Mucosa of descending colon (tissue), 3 donors: ENCODE results near the gene BMPER. TPM values are rescaled to one million over a fixed set of nuclear protein-coding genes. Genes with fewer than 3 reads are reported as not detected.

Experiments used
- ATAC-seq: fragments of 200-7000 bp; cut with Tn5 transposase; one replicate; pipeline ENCODE4 v1.9.1; 2020; ENCODE audit warnings: mild to moderate bottlenecking, moderate library complexity
- DNase-seq, 3 donors: peaks; one replicate each; pipeline ENCODE4 v3.0.0-alpha.2; 2020
- H3K36me3 ChIP-seq: fragments of 200-600 bp; one replicate; pipeline ENCODE4 v1.8.0; 2021; ENCODE audit warnings: low read depth, mild to moderate bottlenecking
- H3K4me1 ChIP-seq: fragments of 200-600 bp; one replicate; pipeline ENCODE4 v1.8.0; 2021; ENCODE audit warnings: low read depth, mild to moderate bottlenecking
- H3K4me3 ChIP-seq: fragments of 200-600 bp; one replicate; pipeline ENCODE4 v1.8.0; 2021; ENCODE audit warnings: mild to moderate bottlenecking
- H3K9me3 ChIP-seq: fragments of 200-600 bp; one replicate; pipeline ENCODE4 v1.8.0; 2021; ENCODE audit warnings: mild to moderate bottlenecking
- intact Hi-C, 2 donors: fragments of 100-400 bp; cut with DNase I in 1 of 2; cut with micrococcal nuclease in 1 of 2; formaldehyde crosslinking; loops; one replicate each; pipeline versions ENCODE4 v1.11.0 to v1.11.1; 2022; cut with DNase I, micrococcal nuclease
- total RNA-seq, 3 donors: library from RNA; stranded (reverse); fragmentation: NEBNext Ultra II Directional in 2 of 3; extraction: Animal tissue kit (Norgen Biotek cat#: 25700) in 2 of 3; gene quantifications; one replicate each; pipeline versions ENCODE4 v1.2.1 to v1.2.4, GENCODE V29; 2021 to 2023
- TF ChIP-seq, protein P1 (sequence below): fragments of 200-600 bp; IDR thresholded peaks from one replicate; pipeline ENCODE4 v1.8.0; 2022; ENCODE audit warnings: antibody characterized with exemption, mild to moderate bottlenecking
- donor health status: DM: no; HTN: no; CAD: no; lungs with moderate emphysema.
- donor health status: DM: no; HTN: no; CAD: no.
- donor health status: DM: no; HTN: yes; CAD: no.

Gene BMPER
- total RNA-seq, 3 donors from 2014 or later = 1.3 to 2.0 (median 1.4) TPM

GRCh38 chr7:34138483-34138882 is 233.1 kb downstream of the BMPER start:
- TF ChIP-seq, protein P1, sequence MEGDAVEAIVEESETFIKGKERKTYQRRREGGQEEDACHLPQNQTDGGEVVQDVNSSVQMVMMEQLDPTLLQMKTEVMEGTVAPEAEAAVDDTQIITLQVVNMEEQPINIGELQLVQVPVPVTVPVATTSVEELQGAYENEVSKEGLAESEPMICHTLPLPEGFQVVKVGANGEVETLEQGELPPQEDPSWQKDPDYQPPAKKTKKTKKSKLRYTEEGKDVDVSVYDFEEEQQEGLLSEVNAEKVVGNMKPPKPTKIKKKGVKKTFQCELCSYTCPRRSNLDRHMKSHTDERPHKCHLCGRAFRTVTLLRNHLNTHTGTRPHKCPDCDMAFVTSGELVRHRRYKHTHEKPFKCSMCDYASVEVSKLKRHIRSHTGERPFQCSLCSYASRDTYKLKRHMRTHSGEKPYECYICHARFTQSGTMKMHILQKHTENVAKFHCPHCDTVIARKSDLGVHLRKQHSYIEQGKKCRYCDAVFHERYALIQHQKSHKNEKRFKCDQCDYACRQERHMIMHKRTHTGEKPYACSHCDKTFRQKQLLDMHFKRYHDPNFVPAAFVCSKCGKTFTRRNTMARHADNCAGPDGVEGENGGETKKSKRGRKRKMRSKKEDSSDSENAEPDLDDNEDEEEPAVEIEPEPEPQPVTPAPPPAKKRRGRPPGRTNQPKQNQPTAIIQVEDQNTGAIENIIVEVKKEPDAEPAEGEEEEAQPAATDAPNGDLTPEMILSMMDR = no peak

GRCh38 chr7:34139086-34139485 is 233.7 kb downstream of the BMPER start:
- intact Hi-C loops = no loop called here
- Histone ChIP-seq H3K36me3 (no peaks in the 10 kb centered on the region), H3K4me3 (no peak overlapping the region), H3K4me1 (no peaks in the 10 kb centered on the region), H3K9me3 (no peaks in the 10 kb centered on the region)
- ATAC-seq (no peak), DNase-seq (no peak)
- TF ChIP-seq, protein P1 = no peak

More at GRCh38 chr7:34138483-34138882, 233.1 kb downstream of the BMPER start:
- no peak overlapping the region for H3K4me3 ChIP-seq
- H3K9me3 ChIP-seq = no peaks in the 10 kb centered on the region
- intact Hi-C loops = no loop called here
- no peak for DNase-seq
- H3K4me1 ChIP-seq = no peaks in the 10 kb centered on the region
- ATAC-seq = no peak
- no peaks in the 10 kb centered on the region for H3K36me3 ChIP-seq

DNA sequence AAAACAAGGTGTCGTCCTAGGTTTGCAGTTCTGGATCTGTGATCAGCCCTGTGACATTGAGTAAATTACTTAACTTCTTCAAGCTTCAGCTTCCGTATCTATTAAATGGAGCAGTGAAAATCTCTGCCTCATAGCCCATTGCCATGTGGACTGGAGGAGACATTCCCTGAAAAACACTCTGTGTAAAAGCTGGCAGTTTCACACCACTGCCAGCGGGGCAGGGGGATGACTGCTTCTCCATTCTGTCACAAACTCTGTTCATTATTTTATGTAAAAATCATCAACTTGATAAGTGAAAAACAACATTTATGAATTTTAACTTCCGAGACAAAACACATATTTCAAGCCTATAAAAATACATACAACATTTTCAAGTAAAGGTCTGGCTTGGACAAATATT is 234.7 kb downstream of the BMPER start:
- no peaks in the 10 kb centered on the region for H3K9me3 ChIP-seq
- TF ChIP-seq, protein P1 = no peak
- no peak for ATAC-seq
- intact Hi-C loops = loop anchor here in 1 of 2 donors (5.0 kb wide), 1 partner anchor 142 kb away; no protein-coding TSS in a partner anchor
- no peaks in the 10 kb centered on the region for H3K36me3 ChIP-seq
- no peaks in the 10 kb centered on the region for H3K4me1 ChIP-seq
- H3K4me3 ChIP-seq = no peak overlapping the region
- DNase-seq = no peak

DNA sequence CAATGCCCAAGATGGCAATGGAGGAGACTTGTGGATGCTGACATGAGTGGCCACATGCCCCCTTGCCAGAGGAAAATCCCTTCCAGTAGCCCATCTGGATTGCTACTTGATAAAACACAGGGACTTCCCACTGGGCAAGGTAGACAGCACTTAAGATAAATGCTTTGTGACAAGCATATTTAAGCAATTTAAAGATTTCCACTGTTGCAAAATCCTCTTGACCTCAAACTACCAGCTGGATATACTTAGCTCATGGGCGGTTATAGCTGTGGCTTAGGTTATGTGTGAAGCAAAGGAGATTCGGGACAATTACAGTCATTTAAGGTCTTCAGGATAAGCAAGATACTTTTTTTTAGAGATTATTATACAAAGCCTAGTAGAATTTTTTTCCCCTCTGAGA is 238.1 kb downstream of the BMPER start:
- no peaks in the 10 kb centered on the region for H3K4me1 ChIP-seq
- TF ChIP-seq, protein P1 = no peak
- no peak overlapping the region for H3K4me3 ChIP-seq
- H3K9me3 ChIP-seq = no peaks in the 10 kb centered on the region
- DNase-seq (no peak), ATAC-seq (no peak)
- intact Hi-C loops = loop anchor here in 1 of 2 donors (5.0 kb wide), 1 partner anchor 139 kb away; no protein-coding TSS in a partner anchor
- no peaks in the 10 kb centered on the region for H3K36me3 ChIP-seq

GRCh38 chr7:34145603-34146002 is 240.3 kb downstream of the BMPER start:
- no peaks in the 10 kb centered on the region for H3K36me3 ChIP-seq
- ATAC-seq (no peak), DNase-seq (no peak)
- no peaks in the 10 kb centered on the region for H3K4me1 ChIP-seq
- TF ChIP-seq, protein P1 = no peak
- intact Hi-C loops = no loop called here
- H3K9me3 ChIP-seq = no peaks in the 10 kb centered on the region
- H3K4me3 ChIP-seq = no peak overlapping the region
